CD14-positive monocyte (primary cell): ENCODE results near the gene GARNL3. TPM values are rescaled to one million over a fixed set of nuclear protein-coding genes. Genes with fewer than 3 reads are reported as not detected.

Experiments used
- DNase-seq, 3 donors: peaks; one replicate each; pipeline ENCODE4 v3.0.0-alpha.2; 2011 to 2022
- H2AFZ ChIP-seq: 2 replicates; pipeline ENCODE4 v1.6.0; 2012; ENCODE audit warnings: mild to moderate bottlenecking, low read depth, low read length, inconsistent platforms; ENCODE audit not compliant: insufficient read depth, poor library complexity, severe bottlenecking
- H3K27ac ChIP-seq, 2 donors: 1 replicate in 1 of 2; 2 replicates in 1 of 2; pipeline ENCODE4 v1.5.1; 2012 to 2013; ENCODE audit warnings: low read length in 2 of 2, control low read depth in 1 of 2, inconsistent platforms in 1 of 2, low read depth in 1 of 2, mild to moderate bottlenecking in 1 of 2
- H3K27me3 ChIP-seq, 2 donors: one replicate each; pipeline versions ENCODE4 v1.6.0 to v1.6.1; 2011 to 2013; ENCODE audit warnings: low read length in 2 of 2; ENCODE audit not compliant: control insufficient read depth in 2 of 2, insufficient read depth in 2 of 2
- H3K36me3 ChIP-seq, 2 donors: replicated peaks in 1 of 2; 1 replicate in 1 of 2; 2 replicates in 1 of 2; pipeline versions ENCODE4 v1.5.1 to v1.6.1; 2012 to 2013; ENCODE audit warnings: low read length in 2 of 2, control low read depth in 1 of 2, inconsistent platforms in 1 of 2, mild to moderate bottlenecking in 1 of 2; ENCODE audit not compliant: insufficient read depth in 2 of 2, control insufficient read depth in 1 of 2
- H3K4me1 ChIP-seq, 2 donors: 1 replicate in 1 of 2; 2 replicates in 1 of 2; pipeline versions ENCODE4 v1.5.1 to v1.6.1; 2012 to 2013; ENCODE audit warnings: low read length in 2 of 2, control low read depth in 1 of 2, inconsistent platforms in 1 of 2, mild to moderate bottlenecking in 1 of 2, moderate library complexity in 1 of 2; ENCODE audit not compliant: insufficient read depth in 2 of 2, control insufficient read depth in 1 of 2
- H3K4me2 ChIP-seq: replicated peaks from 2 replicates; pipeline ENCODE3; 2012; ENCODE audit warnings: low read length, moderate library complexity, mild to moderate bottlenecking; ENCODE audit not compliant: poor library complexity, severe bottlenecking; ENCODE audit errors: extremely low read depth
- H3K4me3 ChIP-seq, 3 experiments: fragments of 200-600 bp in 1 of 3; sonication (generic) in 1 of 3; replicated peaks in 1 of 3; 1 replicate in 2 of 3; 2 replicates in 1 of 3; pipeline ENCODE4 v1.5.1; 2011 to 2013; ENCODE audit warnings: low read length in 3 of 3, mild to moderate bottlenecking in 3 of 3, control low read depth in 2 of 3, low read depth in 2 of 3, inconsistent platforms in 1 of 3, moderate library complexity in 1 of 3
- H3K79me2 ChIP-seq: 2 replicates; pipeline ENCODE4 v1.6.0; 2012; ENCODE audit warnings: mild to moderate bottlenecking, control low read depth, inconsistent platforms, low read length, moderate library complexity; ENCODE audit not compliant: insufficient read depth
- H3K9ac ChIP-seq: 2 replicates; pipeline ENCODE4 v1.6.0; 2017; ENCODE audit warnings: low read length, mild to moderate bottlenecking; ENCODE audit not compliant: insufficient read depth, poor library complexity, severe bottlenecking
- H3K9me3 ChIP-seq, 2 donors: replicated peaks in 1 of 2; 1 replicate in 1 of 2; 2 replicates in 1 of 2; pipeline versions ENCODE4 v1.5.1 to v1.6.1; 2012 to 2013; ENCODE audit warnings: low read length in 2 of 2, control low read depth in 1 of 2; ENCODE audit not compliant: control insufficient read depth in 1 of 2, insufficient read depth in 1 of 2
- H4K20me1 ChIP-seq: 2 replicates; pipeline ENCODE4 v1.6.0; 2012; ENCODE audit warnings: mild to moderate bottlenecking, low read length, control low read depth, moderate library complexity; ENCODE audit not compliant: insufficient read depth
- H3K27ac Mint-ChIP-seq, 7 donors: one replicate each; pipeline ENCODE4 v1.8.0; 2020; ENCODE audit warnings: mild to moderate bottlenecking in 7 of 7, mixed read lengths in 7 of 7, moderate library complexity in 6 of 7, inconsistent platforms in 2 of 7
- H3K27me3 Mint-ChIP-seq, 3 donors: one replicate each; pipeline ENCODE4 v1.8.0; 2021 to 2022; ENCODE audit warnings: low read depth in 3 of 3, mild to moderate bottlenecking in 3 of 3, mixed read lengths in 3 of 3, moderate library complexity in 3 of 3, inconsistent platforms in 1 of 3
- H3K36me3 Mint-ChIP-seq, 2 donors: one replicate each; pipeline ENCODE4 v1.8.0; 2020; ENCODE audit warnings: mixed read lengths in 2 of 2, inconsistent platforms in 1 of 2, mild to moderate bottlenecking in 1 of 2
- H3K4me1 Mint-ChIP-seq: one replicate; pipeline ENCODE4 v1.8.0; 2020; ENCODE audit warnings: mild to moderate bottlenecking, mixed read lengths
- H3K4me3 Mint-ChIP-seq, 2 donors: one replicate each; pipeline ENCODE4 v1.8.0; 2020; ENCODE audit warnings: mild to moderate bottlenecking in 2 of 2, mixed read lengths in 2 of 2, moderate library complexity in 1 of 2
- H3K9me3 Mint-ChIP-seq, 7 donors: one replicate each; pipeline ENCODE4 v1.8.0; 2020 to 2022; ENCODE audit warnings: mixed read lengths in 7 of 7, mild to moderate bottlenecking in 6 of 7, moderate library complexity in 6 of 7, inconsistent platforms in 2 of 7
- CTCF ChIP-seq: fragments of 200-600 bp; IDR thresholded peaks from one replicate; pipeline ENCODE4 v1.8.0; 2022; ENCODE audit warnings: antibody characterized with exemption, mild to moderate bottlenecking
- WGBS: methylation state at CpG from one replicate; pipeline ENCODE4 v1.1.5; 2013; ENCODE audit warnings: missing lambda C conversion rate; ENCODE audit not compliant: insufficient coverage; 5-methylcytosine and 5-hydroxymethylcytosine counted together
- intact Hi-C, 2 donors: fragments of 100-400 bp; cut with micrococcal nuclease; formaldehyde crosslinking; loops; one replicate each; pipeline versions ENCODE4 v1.15.0 to v1.15.1; 2023
- polyA plus RNA-seq, 3 donors: library from polyadenylated mRNA; depleted of rRNA in 1 of 3; unstranded in 2 of 3; stranded (reverse) in 1 of 3; fragments of 300-500 nt in 2 of 3; fragments of >200 nt in 1 of 3; fragmentation: Illumina TruSeq in 2 of 3; gene quantifications; 1 replicate in 2 of 3; 2 replicates in 1 of 3; pipeline ENCODE4 v1.2.3, GENCODE V29; 2012 to 2021

Gene GARNL3
- polyA plus RNA-seq, 3 donors = 0.39 to 1.5 (median 0.94) TPM

- H3K4me3 Mint-ChIP-seq = no peak overlapping the region
- H3K4me1 Mint-ChIP-seq = peaks cover 8% of the 10 kb centered on the region
- peaks cover 4 to 10% (median 7%) of the 10 kb centered on the region in 3 donors for H3K27me3 Mint-ChIP-seq
- WGBS = 95% methylated on average over 7 of the region's 7 CpGs
- Histone ChIP-seq H3K4me2 (no peak overlapping the region), H3K27ac (no peak overlapping the region), H3K27me3 (no peaks in the 10 kb centered on the region), H3K4me3 (no peak overlapping the region), H3K9me3 (no peaks in the 10 kb centered on the region), H3K36me3 (no peaks in the 10 kb centered on the region), H3K4me1 (peaks cover 5 to 6% of the 10 kb centered on the region in 2 donors), H4K20me1 (no peaks in the 10 kb centered on the region), H2AFZ (no peak overlapping the region), H3K9ac (no peak overlapping the region), H3K79me2 (no peaks in the 10 kb centered on the region)
- DNase-seq = no peak
- no peak for TF ChIP-seq CTCF
- no peaks in the 10 kb centered on the region for H3K36me3 Mint-ChIP-seq
- no peaks in the 10 kb centered on the region for H3K9me3 Mint-ChIP-seq
- intact Hi-C loops = no loop called here
- no peak overlapping the region for H3K27ac Mint-ChIP-seq
Measured at GRCh38 chr9:127216210-127216887, 48.2 kb upstream of the GARNL3 start.

DNA sequence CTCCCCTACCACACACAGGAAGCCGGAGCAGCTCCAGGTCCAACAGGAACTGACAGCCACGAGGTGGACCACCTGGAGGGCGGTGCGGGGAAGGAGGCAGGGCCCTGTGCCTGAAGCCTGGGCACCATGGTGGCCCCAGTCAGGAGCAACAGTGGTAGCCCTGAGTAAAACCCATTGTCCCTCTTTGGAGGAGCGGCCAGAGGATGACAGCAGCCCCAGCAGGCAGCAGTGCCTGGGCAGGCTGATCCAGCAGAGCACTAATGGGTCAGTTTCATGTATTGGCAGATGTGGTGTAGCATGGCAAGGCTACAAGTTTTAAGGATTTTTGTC, 47.7 kb upstream of the GARNL3 start:
- Histone ChIP-seq H3K9me3 (no peaks in the 10 kb centered on the region), H3K27me3 (no peaks in the 10 kb centered on the region), H3K9ac (no peak overlapping the region), H3K4me2 (no peak overlapping the region), H3K4me3 (no peak overlapping the region), H3K27ac (no peak overlapping the region), H4K20me1 (no peaks in the 10 kb centered on the region), H3K36me3 (no peaks in the 10 kb centered on the region), H2AFZ (no peak overlapping the region), H3K4me1 (peaks cover 5 to 6% of the 10 kb centered on the region in 2 donors), H3K79me2 (no peaks in the 10 kb centered on the region)
- H3K4me3 Mint-ChIP-seq = no peak overlapping the region
- DNase-seq = no peak
- H3K27me3 Mint-ChIP-seq = peaks cover 4 to 9% (median 7%) of the 10 kb centered on the region in 3 donors
- intact Hi-C loops = no loop called here
- H3K9me3 Mint-ChIP-seq = no peaks in the 10 kb centered on the region
- TF ChIP-seq CTCF = no peak
- H3K36me3 Mint-ChIP-seq = no peaks in the 10 kb centered on the region
- peaks cover 8% of the 10 kb centered on the region for H3K4me1 Mint-ChIP-seq
- WGBS = 84% methylated on average over 5 of the region's 5 CpGs
- no peak overlapping the region for H3K27ac Mint-ChIP-seq
